Daoy (cell line): ENCODE measurements around the gene ATXN3. TPM values are rescaled to one million over a fixed set of nuclear protein-coding genes. Genes with fewer than 3 reads are reported as not detected.

ENCODE experiments used
- DNase-seq: peaks from one replicate; pipeline ENCODE4 v3.0.0-alpha.2; 2015; ENCODE audit warnings: low read depth
- total RNA-seq: library from RNA; depleted of rRNA; stranded (reverse); fragments of >200 nt; shearing (Covaris generic); gene quantifications from 2 replicates; pipeline ENCODE4 v1.2.3, GENCODE V29; 2014; rRNA removed

ATXN3 gene
- total RNA-seq, 1 experiment from 2014 or later = 40.4 TPM

GRCh38 chr14:92009604-92010003 lies 96.8 kb downstream of the ATXN3 start:
- DNase-seq = no peak

Other genes starting within 250 kb of the ATXN3 start
- 3.1 and 5.7 TPM in 2 replicates for gene TC2N, start 239.0 kb downstream of the ATXN3 start, total RNA-seq
- gene FBLN5, start 158.9 kb downstream of the ATXN3 start, total RNA-seq = 0.18 and 0.57 TPM in 2 replicates
- gene TRIP11, start 66.5 kb downstream of the ATXN3 start, total RNA-seq = 23.2 and 23.6 TPM in 2 replicates
- gene NDUFB1, start 15.1 kb upstream of the ATXN3 start, total RNA-seq = 351 and 395 TPM in 2 replicates
- 63.4 and 86.0 TPM in 2 replicates for gene CPSF2, start 15.4 kb upstream of the ATXN3 start, total RNA-seq
- not detected in 2 replicates for gene SLC24A4, start 216.6 kb upstream of the ATXN3 start, total RNA-seq